ENCODE measurements around the gene CGN.

- TF ChIP-seq, protein P1, sequence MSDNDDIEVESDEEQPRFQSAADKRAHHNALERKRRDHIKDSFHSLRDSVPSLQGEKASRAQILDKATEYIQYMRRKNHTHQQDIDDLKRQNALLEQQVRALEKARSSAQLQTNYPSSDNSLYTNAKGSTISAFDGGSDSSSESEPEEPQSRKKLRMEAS (IDR thresholded peaks at IDR 0.05), result no peak
- TF ChIP-seq RFX5 (IDR thresholded peaks at IDR 0.05; ENCODE audit: low read depth, low read length) (no peak), CTCF (CRISPR knock-in tag; IDR thresholded peaks at IDR 0.05) (no peak)
- TF ChIP-seq, protein P2, sequence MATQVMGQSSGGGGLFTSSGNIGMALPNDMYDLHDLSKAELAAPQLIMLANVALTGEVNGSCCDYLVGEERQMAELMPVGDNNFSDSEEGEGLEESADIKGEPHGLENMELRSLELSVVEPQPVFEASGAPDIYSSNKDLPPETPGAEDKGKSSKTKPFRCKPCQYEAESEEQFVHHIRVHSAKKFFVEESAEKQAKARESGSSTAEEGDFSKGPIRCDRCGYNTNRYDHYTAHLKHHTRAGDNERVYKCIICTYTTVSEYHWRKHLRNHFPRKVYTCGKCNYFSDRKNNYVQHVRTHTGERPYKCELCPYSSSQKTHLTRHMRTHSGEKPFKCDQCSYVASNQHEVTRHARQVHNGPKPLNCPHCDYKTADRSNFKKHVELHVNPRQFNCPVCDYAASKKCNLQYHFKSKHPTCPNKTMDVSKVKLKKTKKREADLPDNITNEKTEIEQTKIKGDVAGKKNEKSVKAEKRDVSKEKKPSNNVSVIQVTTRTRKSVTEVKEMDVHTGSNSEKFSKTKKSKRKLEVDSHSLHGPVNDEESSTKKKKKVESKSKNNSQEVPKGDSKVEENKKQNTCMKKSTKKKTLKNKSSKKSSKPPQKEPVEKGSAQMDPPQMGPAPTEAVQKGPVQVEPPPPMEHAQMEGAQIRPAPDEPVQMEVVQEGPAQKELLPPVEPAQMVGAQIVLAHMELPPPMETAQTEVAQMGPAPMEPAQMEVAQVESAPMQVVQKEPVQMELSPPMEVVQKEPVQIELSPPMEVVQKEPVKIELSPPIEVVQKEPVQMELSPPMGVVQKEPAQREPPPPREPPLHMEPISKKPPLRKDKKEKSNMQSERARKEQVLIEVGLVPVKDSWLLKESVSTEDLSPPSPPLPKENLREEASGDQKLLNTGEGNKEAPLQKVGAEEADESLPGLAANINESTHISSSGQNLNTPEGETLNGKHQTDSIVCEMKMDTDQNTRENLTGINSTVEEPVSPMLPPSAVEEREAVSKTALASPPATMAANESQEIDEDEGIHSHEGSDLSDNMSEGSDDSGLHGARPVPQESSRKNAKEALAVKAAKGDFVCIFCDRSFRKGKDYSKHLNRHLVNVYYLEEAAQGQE (IDR thresholded peaks at IDR 0.05; ENCODE audit: borderline replicate concordance in 1 of 2, low read depth in 1 of 2, low read length in 2 of 2), result no peak
- TF ChIP-seq, protein P3, sequence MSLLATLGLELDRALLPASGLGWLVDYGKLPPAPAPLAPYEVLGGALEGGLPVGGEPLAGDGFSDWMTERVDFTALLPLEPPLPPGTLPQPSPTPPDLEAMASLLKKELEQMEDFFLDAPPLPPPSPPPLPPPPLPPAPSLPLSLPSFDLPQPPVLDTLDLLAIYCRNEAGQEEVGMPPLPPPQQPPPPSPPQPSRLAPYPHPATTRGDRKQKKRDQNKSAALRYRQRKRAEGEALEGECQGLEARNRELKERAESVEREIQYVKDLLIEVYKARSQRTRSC (CRISPR knock-in tag; IDR thresholded peaks at IDR 0.05; ENCODE audit: low read depth), result no peak
These were observed 16.4 kb upstream of the CGN start for GRCh38 chr1:151494741-151495281.
